Panc1 (cell line): ENCODE measurements around the gene EZH2.

Experiments used
- POLR2AphosphoS5 ChIP-seq: IDR thresholded peaks from 2 replicates; pipeline ENCODE4 v1.6.1; 2012; ENCODE audit warnings: mild to moderate bottlenecking, low read depth, low read length, moderate library complexity
- REST ChIP-seq, 2 experiments: IDR thresholded peaks; 2 replicates each; pipeline ENCODE4 v1.6.1; 2011 to 2012; ENCODE audit warnings: low read depth in 2 of 2, control low read depth in 1 of 2, low read length in 1 of 2, mild to moderate bottlenecking in 1 of 2, moderate library complexity in 1 of 2; ENCODE audit not compliant: insufficient read depth in 1 of 2
- SIN3A ChIP-seq: IDR thresholded peaks from 2 replicates; pipeline ENCODE4 v1.6.1; 2012; ENCODE audit warnings: low read depth, mild to moderate bottlenecking, low read length, moderate library complexity, borderline replicate concordance; ENCODE audit not compliant: insufficient read depth
- TF ChIP-seq, protein P1 (sequence below): fragments of 450-650 bp; IDR thresholded peaks from 2 replicates; pipeline ENCODE4 v1.5.1; 2017; ENCODE audit warnings: mild to moderate bottlenecking

DNA sequence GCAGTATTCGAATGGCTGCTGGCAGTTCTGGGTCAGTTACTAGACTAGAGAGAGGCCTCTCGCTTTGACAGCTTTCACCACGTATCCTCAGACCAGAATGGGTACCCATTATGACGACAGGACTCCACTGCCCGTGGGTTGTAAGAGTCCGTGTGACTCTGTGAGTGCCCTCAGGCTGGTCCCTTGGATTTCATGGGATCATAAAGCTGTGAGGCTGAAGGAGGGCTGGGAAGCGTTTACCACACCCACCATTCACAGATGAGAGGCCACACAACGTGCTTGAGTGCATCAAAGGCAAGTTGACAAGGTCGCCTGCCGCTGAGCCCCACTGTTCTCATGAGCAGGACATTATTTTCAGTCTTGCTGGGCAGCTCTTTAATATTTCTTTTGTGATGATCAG lies 87.2 kb downstream of the EZH2 start:
- TF ChIP-seq REST (IDR thresholded peaks at IDR 0.05; ENCODE audit: insufficient read depth in 1 of 2, low read depth in 2 of 2, low read length in 1 of 2) (no peak), POLR2AphosphoS5 (no peak), SIN3A (no peak)
- TF ChIP-seq, protein P1, sequence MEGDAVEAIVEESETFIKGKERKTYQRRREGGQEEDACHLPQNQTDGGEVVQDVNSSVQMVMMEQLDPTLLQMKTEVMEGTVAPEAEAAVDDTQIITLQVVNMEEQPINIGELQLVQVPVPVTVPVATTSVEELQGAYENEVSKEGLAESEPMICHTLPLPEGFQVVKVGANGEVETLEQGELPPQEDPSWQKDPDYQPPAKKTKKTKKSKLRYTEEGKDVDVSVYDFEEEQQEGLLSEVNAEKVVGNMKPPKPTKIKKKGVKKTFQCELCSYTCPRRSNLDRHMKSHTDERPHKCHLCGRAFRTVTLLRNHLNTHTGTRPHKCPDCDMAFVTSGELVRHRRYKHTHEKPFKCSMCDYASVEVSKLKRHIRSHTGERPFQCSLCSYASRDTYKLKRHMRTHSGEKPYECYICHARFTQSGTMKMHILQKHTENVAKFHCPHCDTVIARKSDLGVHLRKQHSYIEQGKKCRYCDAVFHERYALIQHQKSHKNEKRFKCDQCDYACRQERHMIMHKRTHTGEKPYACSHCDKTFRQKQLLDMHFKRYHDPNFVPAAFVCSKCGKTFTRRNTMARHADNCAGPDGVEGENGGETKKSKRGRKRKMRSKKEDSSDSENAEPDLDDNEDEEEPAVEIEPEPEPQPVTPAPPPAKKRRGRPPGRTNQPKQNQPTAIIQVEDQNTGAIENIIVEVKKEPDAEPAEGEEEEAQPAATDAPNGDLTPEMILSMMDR = no peak
